ENCODE measurements around the gene SUPT20H. TPM values are rescaled to one million over a fixed set of nuclear protein-coding genes. Genes with fewer than 3 reads are reported as not detected.

Gene SUPT20H
- total RNA-seq, 1 experiment from 2014 or later, result 16.8 TPM

DNA sequence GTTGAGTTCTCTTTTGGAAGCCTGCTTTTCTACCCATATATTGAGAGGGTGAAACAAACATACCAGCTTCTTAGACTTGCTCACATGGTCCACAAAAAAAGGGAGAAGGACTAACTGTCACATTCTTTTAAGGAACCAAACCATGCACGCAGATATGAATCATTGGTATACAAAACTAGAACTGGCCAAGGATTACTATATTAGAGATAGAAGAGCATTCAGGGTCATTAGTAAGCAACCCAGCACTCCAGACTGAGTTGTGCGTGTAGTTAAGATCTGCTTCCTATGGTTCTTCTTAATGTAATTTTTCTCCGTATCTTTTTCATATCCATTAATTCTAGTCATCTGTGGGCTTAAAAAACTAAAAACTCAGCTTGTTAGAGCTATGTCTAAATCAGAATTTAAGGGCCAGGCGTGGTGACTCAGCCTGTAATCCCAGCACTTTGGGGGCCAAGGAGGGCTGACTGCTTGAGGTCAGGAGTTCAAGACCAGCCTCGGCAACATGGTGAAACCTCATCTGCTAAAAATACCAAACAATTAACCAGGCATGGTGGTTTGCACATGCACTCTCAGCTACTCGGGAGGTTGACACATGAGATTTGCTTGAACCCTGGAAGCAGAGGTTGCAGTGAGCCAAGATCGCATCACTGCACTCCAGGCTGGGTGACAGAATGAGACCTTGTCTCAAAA lies 80.0 kb downstream of the SUPT20H start:
- no TSS peak for BruUV-seq (replicated peaks)
- Histone ChIP-seq H3K9me3 (ENCODE audit: low read length) (no peaks in the 10 kb centered on the region), H3K9ac (ENCODE audit: low read length) (no peak overlapping the region), H3F3A (ENCODE audit: low read length, unreplicated experiment) (no peaks in the 10 kb centered on the region), H3K4me2 (ENCODE audit: low read length) (no peak overlapping the region), H3K4me1 (ENCODE audit: insufficient read depth, low read length) (no peaks in the 10 kb centered on the region), H3K4me3 (ENCODE audit: low read length) (no peak overlapping the region), H3K36me3 (ENCODE audit: low read depth, low read length) (peaks cover 9% of the 10 kb centered on the region), H3K27ac (ENCODE audit: low read length) (no peak overlapping the region), H2AFZ (ENCODE audit: low read length) (no peak overlapping the region), H3K9me2 (replicated peaks; ENCODE audit: low read length) (no peaks in the 10 kb centered on the region), H4K20me1 (ENCODE audit: low read length) (no peaks in the 10 kb centered on the region), H3K79me2 (ENCODE audit: low read length) (no peaks in the 10 kb centered on the region), H3K27me3 (ENCODE audit: low read length) (no peaks in the 10 kb centered on the region)
- ATAC-seq, result no peak
- intact Hi-C loops (cut with micrococcal nuclease), result loop anchor here (5.0 kb wide), 1 partner anchor 67 kb away; no protein-coding TSS in a partner anchor
- no peak for TF ChIP-seq EZH2 (IDR thresholded peaks at IDR 0.05; ENCODE audit: low read length, unreplicated experiment)
- no peak for TF ChIP-seq EZH2phosphoT487 (IDR thresholded peaks at IDR 0.05; ENCODE audit: borderline replicate concordance, low read length)
- TF ChIP-seq, protein P1, sequence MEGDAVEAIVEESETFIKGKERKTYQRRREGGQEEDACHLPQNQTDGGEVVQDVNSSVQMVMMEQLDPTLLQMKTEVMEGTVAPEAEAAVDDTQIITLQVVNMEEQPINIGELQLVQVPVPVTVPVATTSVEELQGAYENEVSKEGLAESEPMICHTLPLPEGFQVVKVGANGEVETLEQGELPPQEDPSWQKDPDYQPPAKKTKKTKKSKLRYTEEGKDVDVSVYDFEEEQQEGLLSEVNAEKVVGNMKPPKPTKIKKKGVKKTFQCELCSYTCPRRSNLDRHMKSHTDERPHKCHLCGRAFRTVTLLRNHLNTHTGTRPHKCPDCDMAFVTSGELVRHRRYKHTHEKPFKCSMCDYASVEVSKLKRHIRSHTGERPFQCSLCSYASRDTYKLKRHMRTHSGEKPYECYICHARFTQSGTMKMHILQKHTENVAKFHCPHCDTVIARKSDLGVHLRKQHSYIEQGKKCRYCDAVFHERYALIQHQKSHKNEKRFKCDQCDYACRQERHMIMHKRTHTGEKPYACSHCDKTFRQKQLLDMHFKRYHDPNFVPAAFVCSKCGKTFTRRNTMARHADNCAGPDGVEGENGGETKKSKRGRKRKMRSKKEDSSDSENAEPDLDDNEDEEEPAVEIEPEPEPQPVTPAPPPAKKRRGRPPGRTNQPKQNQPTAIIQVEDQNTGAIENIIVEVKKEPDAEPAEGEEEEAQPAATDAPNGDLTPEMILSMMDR (conservative IDR thresholded peaks at IDR 0.05; ENCODE audit: low read depth, low read length), result no peak
- DNase-seq, result no peak
- CTCF ChIA-PET, result no interaction called here
- POLR2A ChIA-PET (ENCODE audit: unreplicated experiment), result no interaction called here

DNA sequence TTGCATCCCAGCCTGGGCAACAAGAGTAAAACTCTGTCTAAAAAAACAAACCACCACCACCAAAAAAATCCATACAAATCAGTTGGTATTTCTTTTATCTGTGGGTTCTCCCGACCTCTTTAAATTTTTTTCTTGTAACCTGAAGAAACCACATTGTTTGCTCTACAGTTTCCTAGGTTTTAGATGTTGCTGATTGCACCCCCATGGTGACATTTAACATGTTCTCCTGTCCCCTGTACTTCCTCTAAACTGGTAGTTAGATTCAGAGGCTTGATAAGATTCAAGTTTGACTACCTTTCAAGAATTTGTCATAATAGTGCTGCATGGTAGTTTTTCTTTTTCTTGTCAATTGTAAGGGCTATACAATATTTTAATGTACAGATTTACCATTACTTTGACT lies 84.3 kb downstream of the SUPT20H start:
- no peaks in the 10 kb centered on the region for H3K9me3 ChIP-seq (ENCODE audit: low read length)
- no peaks in the 10 kb centered on the region for H3K4me1 ChIP-seq (ENCODE audit: insufficient read depth, low read length)
- no peaks in the 10 kb centered on the region for H3K27me3 ChIP-seq (ENCODE audit: low read length)
- H3K4me3 ChIP-seq (ENCODE audit: low read length), result no peak overlapping the region
- no peaks in the 10 kb centered on the region for H4K20me1 ChIP-seq (ENCODE audit: low read length)
- no peak overlapping the region for H3K27ac ChIP-seq (ENCODE audit: low read length)
- H3K79me2 ChIP-seq (ENCODE audit: low read length), result no peaks in the 10 kb centered on the region
- intact Hi-C loops (cut with micrococcal nuclease), result no loop called here
- BruUV-seq (replicated peaks), result no TSS peak
- H3K9me2 ChIP-seq (replicated peaks; ENCODE audit: low read length), result no peaks in the 10 kb centered on the region
- H3F3A ChIP-seq (ENCODE audit: low read length, unreplicated experiment), result no peaks in the 10 kb centered on the region
- H3K4me2 ChIP-seq (ENCODE audit: low read length), result no peak overlapping the region
- no peak for DNase-seq
- POLR2A ChIA-PET (ENCODE audit: unreplicated experiment), result no interaction called here
- TF ChIP-seq, protein P1 (conservative IDR thresholded peaks at IDR 0.05; ENCODE audit: low read depth, low read length), result no peak
- TF ChIP-seq EZH2 (IDR thresholded peaks at IDR 0.05; ENCODE audit: low read length, unreplicated experiment), result no peak
- TF ChIP-seq EZH2phosphoT487 (IDR thresholded peaks at IDR 0.05; ENCODE audit: borderline replicate concordance, low read length), result no peak
- H2AFZ ChIP-seq (ENCODE audit: low read length), result no peak overlapping the region
- peaks cover 16% of the 10 kb centered on the region for H3K36me3 ChIP-seq (ENCODE audit: low read depth, low read length)
- CTCF ChIA-PET, result no interaction called here
- ATAC-seq, result no peak
- H3K9ac ChIP-seq (ENCODE audit: low read length), result no peak overlapping the region

DNA sequence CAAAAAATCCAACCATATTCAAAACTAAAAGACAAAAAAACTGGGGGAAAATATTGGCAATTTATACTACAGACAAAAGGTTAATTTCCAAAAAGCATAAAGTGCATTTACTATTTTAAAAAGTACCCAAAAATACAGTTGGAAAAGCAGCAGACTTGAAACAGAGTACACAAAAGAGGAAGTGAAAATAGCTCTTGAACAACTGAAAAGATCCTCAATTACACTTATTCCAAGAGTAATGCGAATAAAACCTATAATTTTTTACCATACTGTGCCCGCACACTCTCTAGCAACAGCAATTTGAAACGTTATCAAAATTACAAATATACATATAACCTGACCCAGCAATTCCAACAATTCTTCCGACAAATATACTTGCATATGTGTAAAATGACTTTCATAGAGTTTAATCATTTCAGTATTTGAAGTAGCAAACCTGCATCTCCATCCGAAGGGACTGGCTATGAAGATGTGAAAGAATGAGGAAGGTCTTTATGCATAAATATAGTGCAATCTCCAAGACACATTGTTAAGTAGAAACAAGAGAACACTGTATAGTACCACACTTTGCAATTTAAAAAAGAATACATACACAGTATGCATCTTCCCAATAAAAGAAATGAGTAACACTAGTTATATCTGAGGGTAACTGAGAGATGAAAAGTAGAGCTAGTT lies 85.7 kb downstream of the SUPT20H start:
- no peaks in the 10 kb centered on the region for H3K79me2 ChIP-seq (ENCODE audit: low read length)
- TF ChIP-seq, protein P1 (conservative IDR thresholded peaks at IDR 0.05; ENCODE audit: low read depth, low read length), result no peak
- TF ChIP-seq EZH2phosphoT487 (IDR thresholded peaks at IDR 0.05; ENCODE audit: borderline replicate concordance, low read length), result no peak
- TF ChIP-seq EZH2 (IDR thresholded peaks at IDR 0.05; ENCODE audit: low read length, unreplicated experiment), result no peak
- POLR2A ChIA-PET (ENCODE audit: unreplicated experiment), result no interaction called here
- H3K9me2 ChIP-seq (replicated peaks; ENCODE audit: low read length), result no peaks in the 10 kb centered on the region
- no peaks in the 10 kb centered on the region for H3F3A ChIP-seq (ENCODE audit: low read length, unreplicated experiment)
- no peaks in the 10 kb centered on the region for H3K4me1 ChIP-seq (ENCODE audit: insufficient read depth, low read length)
- no peak overlapping the region for H3K27ac ChIP-seq (ENCODE audit: low read length)
- DNase-seq (no peak), ATAC-seq (no peak)
- CTCF ChIA-PET, result interaction anchor here (0.6 to 0.8 kb wide), 3 partner anchors 92 to 116 kb away, joined by 4 to 9 read pairs (median 4); no protein-coding TSS in a partner anchor
- intact Hi-C loops (cut with micrococcal nuclease), result no loop called here
- H3K27me3 ChIP-seq (ENCODE audit: low read length), result no peaks in the 10 kb centered on the region
- no peaks in the 10 kb centered on the region for H3K9me3 ChIP-seq (ENCODE audit: low read length)
- H3K36me3 ChIP-seq (ENCODE audit: low read depth, low read length), result peaks cover 11% of the 10 kb centered on the region; the same call in 1 of the 2 replicates
- BruUV-seq (replicated peaks), result no TSS peak
- no peaks in the 10 kb centered on the region for H4K20me1 ChIP-seq (ENCODE audit: low read length)
- no peak overlapping the region for H3K9ac ChIP-seq (ENCODE audit: low read length)
- H3K4me3 ChIP-seq (ENCODE audit: low read length), result no peak overlapping the region
- H2AFZ ChIP-seq (ENCODE audit: low read length), result no peak overlapping the region
- no peak overlapping the region for H3K4me2 ChIP-seq (ENCODE audit: low read length)
